IPS-15b (cell line): Measurements from ENCODE around the gene CDK6.
"Not testable (repeated sequence)": the region's sequence is repeated elsewhere in the genome, so short reads cannot be mapped to it uniquely, and the experiment has no call there.

Experiments used
- H3K27me3 ChIP-seq: one replicate; pipeline ENCODE4 v1.6.1; 2013; ENCODE audit warnings: low read length; ENCODE audit not compliant: control insufficient read depth, insufficient read depth
- H3K36me3 ChIP-seq: one replicate; pipeline ENCODE4 v1.6.1; 2013; ENCODE audit warnings: low read length; ENCODE audit not compliant: control insufficient read depth, insufficient read depth
- H3K4me1 ChIP-seq: one replicate; pipeline ENCODE4 v1.6.1; 2013; ENCODE audit warnings: mild to moderate bottlenecking, low read length; ENCODE audit not compliant: control insufficient read depth, insufficient read depth
- H3K4me3 ChIP-seq: one replicate; pipeline ENCODE4 v1.5.1; 2013; ENCODE audit warnings: low read depth, low read length
- H3K9ac ChIP-seq: one replicate; pipeline ENCODE4 v1.6.1; 2013; ENCODE audit warnings: low read depth, mild to moderate bottlenecking, low read length
- H3K9me3 ChIP-seq: one replicate; pipeline ENCODE4 v1.6.1; 2013; ENCODE audit warnings: mild to moderate bottlenecking, low read length; ENCODE audit not compliant: control insufficient read depth, insufficient read depth

Gene CDK6

GRCh38 chr7:92872701-92873100 is 36.3 kb upstream of the CDK6 start:
- H3K9ac ChIP-seq, result no peak overlapping the region
- H3K36me3 ChIP-seq, result no peaks in the 10 kb centered on the region
- H3K27me3 ChIP-seq, result no peaks in the 10 kb centered on the region
- no peaks in the 10 kb centered on the region for H3K9me3 ChIP-seq
- no peak overlapping the region for H3K4me3 ChIP-seq
- H3K4me1 ChIP-seq, result peaks cover 2% of the 10 kb centered on the region

GRCh38 chr7:92868683-92869293 is 32.4 kb upstream of the CDK6 start:
- Histone ChIP-seq H3K9me3 (no peaks in the 10 kb centered on the region), H3K36me3 (no peaks in the 10 kb centered on the region), H3K9ac (no peak overlapping the region), H3K4me1 (no peaks in the 10 kb centered on the region), H3K27me3 (no peaks in the 10 kb centered on the region), H3K4me3 (no peak overlapping the region)

GRCh38 chr7:92864169-92864568 is 27.8 kb upstream of the CDK6 start:
- not testable (repeated sequence) for H3K4me1 ChIP-seq

GRCh38 chr7:92856436-92856835 is 20.1 kb upstream of the CDK6 start:
- Histone ChIP-seq H3K27me3 (no peaks in the 10 kb centered on the region), H3K36me3 (no peaks in the 10 kb centered on the region)

More at GRCh38 chr7:92864169-92864568, 27.8 kb upstream of the CDK6 start:
- H3K4me3 ChIP-seq, H3K9ac ChIP-seq, H3K27me3 ChIP-seq, H3K36me3 ChIP-seq, H3K9me3 ChIP-seq: not testable (repeated sequence)

GRCh38 chr7:92854501-92855238 is 18.3 kb upstream of the CDK6 start:
- Histone ChIP-seq H3K36me3 (no peaks in the 10 kb centered on the region), H3K27me3 (no peaks in the 10 kb centered on the region)

More at GRCh38 chr7:92856436-92856835, 20.1 kb upstream of the CDK6 start:
- Histone ChIP-seq H3K4me1 (no peaks in the 10 kb centered on the region), H3K9me3 (no peaks in the 10 kb centered on the region), H3K4me3 (no peak overlapping the region), H3K9ac (no peak overlapping the region)

GRCh38 chr7:92851732-92852131 is 15.4 kb upstream of the CDK6 start:
- Histone ChIP-seq H3K9ac (no peak overlapping the region), H3K4me3 (no peak overlapping the region), H3K4me1 (no peaks in the 10 kb centered on the region), H3K9me3 (no peaks in the 10 kb centered on the region), H3K36me3 (no peaks in the 10 kb centered on the region), H3K27me3 (no peaks in the 10 kb centered on the region)

More at GRCh38 chr7:92854501-92855238, 18.3 kb upstream of the CDK6 start:
- no peaks in the 10 kb centered on the region for H3K9me3 ChIP-seq
- no peaks in the 10 kb centered on the region for H3K4me1 ChIP-seq
- no peak overlapping the region for H3K9ac ChIP-seq
- no peak overlapping the region for H3K4me3 ChIP-seq

GRCh38 chr7:92850516-92850915 is 14.1 kb upstream of the CDK6 start:
- Histone ChIP-seq H3K4me3 (no peak overlapping the region), H3K9ac (no peak overlapping the region), H3K27me3 (no peaks in the 10 kb centered on the region), H3K9me3 (no peaks in the 10 kb centered on the region), H3K4me1 (no peaks in the 10 kb centered on the region), H3K36me3 (no peaks in the 10 kb centered on the region)

- Histone ChIP-seq H3K27me3 (no peaks in the 10 kb centered on the region), H3K4me3 (no peak overlapping the region), H3K36me3 (no peaks in the 10 kb centered on the region), H3K9me3 (no peaks in the 10 kb centered on the region), H3K4me1 (no peaks in the 10 kb centered on the region), H3K9ac (no peak overlapping the region)
Observed at GRCh38 chr7:92849322-92849721, 12.9 kb upstream of the CDK6 start.

GRCh38 chr7:92848851-92849250 is 12.5 kb upstream of the CDK6 start:
- Histone ChIP-seq H3K4me1 (no peaks in the 10 kb centered on the region), H3K9ac (no peak overlapping the region), H3K4me3 (no peak overlapping the region), H3K9me3 (no peaks in the 10 kb centered on the region), H3K27me3 (no peaks in the 10 kb centered on the region), H3K36me3 (no peaks in the 10 kb centered on the region)

- H3K4me3 ChIP-seq, result no peak overlapping the region
- no peak overlapping the region for H3K9ac ChIP-seq
- no peaks in the 10 kb centered on the region for H3K27me3 ChIP-seq
- no peaks in the 10 kb centered on the region for H3K36me3 ChIP-seq
- H3K4me1 ChIP-seq, result no peaks in the 10 kb centered on the region
- no peaks in the 10 kb centered on the region for H3K9me3 ChIP-seq
Observed at GRCh38 chr7:92848441-92848840, 12.1 kb upstream of the CDK6 start.

GRCh38 chr7:92847305-92847704 is 10.9 kb upstream of the CDK6 start:
- Histone ChIP-seq H3K9me3 (no peaks in the 10 kb centered on the region), H3K4me3 (no peak overlapping the region), H3K9ac (no peak overlapping the region), H3K27me3 (no peaks in the 10 kb centered on the region), H3K4me1 (no peaks in the 10 kb centered on the region), H3K36me3 (no peaks in the 10 kb centered on the region)

- H3K9ac ChIP-seq, result no peak overlapping the region
- H3K36me3 ChIP-seq, result no peaks in the 10 kb centered on the region
- H3K4me1 ChIP-seq, result no peaks in the 10 kb centered on the region
- no peaks in the 10 kb centered on the region for H3K9me3 ChIP-seq
- no peak overlapping the region for H3K4me3 ChIP-seq
- H3K27me3 ChIP-seq, result peaks cover 10% of the 10 kb centered on the region
Observed at GRCh38 chr7:92845736-92846135, 9.4 kb upstream of the CDK6 start.
